Measurements from ENCODE around the gene NRP1.

- no peak for TF ChIP-seq CTCF (IDR thresholded peaks at IDR 0.05)
- TF ChIP-seq POLR2A (IDR thresholded peaks at IDR 0.05) = no peak
These were observed 85.8 kb downstream of the NRP1 start for GRCh38 chr10:33248638-33249037.
